ENCODE measurements around the gene HOXD3. TPM values are rescaled to one million over a fixed set of nuclear protein-coding genes. Genes with fewer than 3 reads are reported as not detected.

HOXD3 gene
- total RNA-seq, 1 experiment from 2014 or later, result 1.2 TPM

GRCh38 chr2:176128982-176129796 is 27.9 kb upstream of the HOXD3 start, which contains the start of gene HOXD8:
Gene HOXD8 (plus strand): TSS chr2:176129705. CDS start chr2:176130367, 662 bp downstream.
- no peak for TF ChIP-seq CTCF (IDR thresholded peaks at IDR 0.05; ENCODE audit: insufficient read depth in 1 of 2, low read depth in 1 of 2, low read length in 1 of 2, severe bottlenecking in 1 of 2, unreplicated experiment in 1 of 2)
- Histone ChIP-seq H3K27me3 (replicated peaks; ENCODE audit: control insufficient read depth, insufficient read depth, low read length) (peaks cover 16% of the 10 kb centered on the region), H3K4me3 (ENCODE audit: low read depth, low read length) (peak within 1 kb of the TSS; percentile 32), H3K36me3 (ENCODE audit: control insufficient read depth, insufficient read depth, low read length) (no peaks in the 10 kb centered on the region), H3K4me1 (peaks cover 25% of the 10 kb centered on the region), H3K9me3 (no peaks in the 10 kb centered on the region)
- no peaks in the 10 kb centered on the region for H3K36me3 Mint-ChIP-seq (ENCODE audit: insufficient read depth, unreplicated experiment)
- ChIA-PET POLR2A (no interaction called here), CTCF (interaction anchor here (4.0 kb wide), 1 partner anchor 327 kb away, joined by 64 read pairs; no protein-coding TSS in a partner anchor)
- H3K4me1 Mint-ChIP-seq (ENCODE audit: low read depth, unreplicated experiment), result peaks cover 29% of the 10 kb centered on the region
- intact Hi-C loops (cut with micrococcal nuclease; ENCODE audit: unreplicated experiment), result loop anchor here (10.0 kb wide), 2 partner anchors 256 to 686 kb away; no protein-coding TSS in a partner anchor
- no TSS peak for BruUV-seq (replicated peaks)
- H3K9me3 Mint-ChIP-seq (ENCODE audit: unreplicated experiment), result no peaks in the 10 kb centered on the region
- H3K27ac Mint-ChIP-seq (ENCODE audit: unreplicated experiment), result no peak within 1 kb of the TSS
- H3K27me3 Mint-ChIP-seq (ENCODE audit: insufficient read depth, unreplicated experiment), result peaks cover 65% of the 10 kb centered on the region
- H3K4me3 Mint-ChIP-seq (ENCODE audit: unreplicated experiment), result peak within 1 kb of the TSS; percentile 66
- DNase-seq, result peak; percentile 52 to 53

- CTCF ChIA-PET, result no interaction called here
- BruUV-seq (replicated peaks), result no TSS peak
- no peaks in the 10 kb centered on the region for H3K36me3 Mint-ChIP-seq (ENCODE audit: insufficient read depth, unreplicated experiment)
- Histone ChIP-seq H3K36me3 (ENCODE audit: control insufficient read depth, insufficient read depth, low read length) (no peaks in the 10 kb centered on the region), H3K9me3 (no peaks in the 10 kb centered on the region), H3K4me1 (peaks cover 25% of the 10 kb centered on the region), H3K4me3 (ENCODE audit: low read depth, low read length) (peak overlapping the region; percentile 32), H3K27me3 (replicated peaks; ENCODE audit: control insufficient read depth, insufficient read depth, low read length) (peaks cover 17% of the 10 kb centered on the region)
- no peak for TF ChIP-seq CTCF (IDR thresholded peaks at IDR 0.05; ENCODE audit: insufficient read depth in 1 of 2, low read depth in 1 of 2, low read length in 1 of 2, severe bottlenecking in 1 of 2, unreplicated experiment in 1 of 2)
- DNase-seq, result no peak
- peak overlapping the region; percentile 66 for H3K4me3 Mint-ChIP-seq (ENCODE audit: unreplicated experiment)
- no peaks in the 10 kb centered on the region for H3K9me3 Mint-ChIP-seq (ENCODE audit: unreplicated experiment)
- intact Hi-C loops (cut with micrococcal nuclease; ENCODE audit: unreplicated experiment), result loop anchor here (10.0 kb wide), 2 partner anchors 255 to 685 kb away; no protein-coding TSS in a partner anchor
- POLR2A ChIA-PET, result no interaction called here
- peaks cover 64% of the 10 kb centered on the region for H3K27me3 Mint-ChIP-seq (ENCODE audit: insufficient read depth, unreplicated experiment)
- H3K27ac Mint-ChIP-seq (ENCODE audit: unreplicated experiment), result no peak overlapping the region
- H3K4me1 Mint-ChIP-seq (ENCODE audit: low read depth, unreplicated experiment), result peaks cover 29% of the 10 kb centered on the region
Measured at GRCh38 chr2:176129813-176130146, 27.3 kb upstream of the HOXD3 start.

- BruUV-seq (replicated peaks), result no TSS peak
- CTCF ChIA-PET, result interaction anchor here (1.1 kb wide), 1 partner anchor 424 kb away, joined by 4 read pairs; no protein-coding TSS in a partner anchor
- Histone ChIP-seq H3K4me3 (ENCODE audit: low read depth, low read length) (peak overlapping the region; percentile 32), H3K4me1 (peaks cover 25% of the 10 kb centered on the region), H3K27me3 (replicated peaks; ENCODE audit: control insufficient read depth, insufficient read depth, low read length) (peaks cover 17% of the 10 kb centered on the region), H3K36me3 (ENCODE audit: control insufficient read depth, insufficient read depth, low read length) (no peaks in the 10 kb centered on the region), H3K9me3 (no peaks in the 10 kb centered on the region)
- no peaks in the 10 kb centered on the region for H3K9me3 Mint-ChIP-seq (ENCODE audit: unreplicated experiment)
- H3K27ac Mint-ChIP-seq (ENCODE audit: unreplicated experiment), result no peak overlapping the region
- H3K36me3 Mint-ChIP-seq (ENCODE audit: insufficient read depth, unreplicated experiment), result no peaks in the 10 kb centered on the region
- peak overlapping the region; percentile 66 for H3K4me3 Mint-ChIP-seq (ENCODE audit: unreplicated experiment)
- peak in 1 of 2 experiments; percentile 42 for DNase-seq
- POLR2A ChIA-PET, result interaction anchor here (0.6 kb wide), 1 partner anchor 445 kb away, joined by 4 read pairs; no protein-coding TSS in a partner anchor
- intact Hi-C loops (cut with micrococcal nuclease; ENCODE audit: unreplicated experiment), result no loop called here
- no peak for TF ChIP-seq CTCF (IDR thresholded peaks at IDR 0.05; ENCODE audit: insufficient read depth in 1 of 2, low read depth in 1 of 2, low read length in 1 of 2, severe bottlenecking in 1 of 2, unreplicated experiment in 1 of 2)
- H3K4me1 Mint-ChIP-seq (ENCODE audit: low read depth, unreplicated experiment), result peaks cover 29% of the 10 kb centered on the region
- peaks cover 66% of the 10 kb centered on the region for H3K27me3 Mint-ChIP-seq (ENCODE audit: insufficient read depth, unreplicated experiment)
Measured at GRCh38 chr2:176130147-176130956, 26.8 kb upstream of the HOXD3 start.

All from Caco-2 (cell line).